Chondrocyte (in vitro differentiated cells): ENCODE data around the gene GGACT. TPM values are rescaled to one million over a fixed set of nuclear protein-coding genes. Genes with fewer than 3 reads are reported as not detected.
A peak's percentile ranks its signal among the peaks of the same experiment; 100 is the strongest.

Experiments used
- DNase-seq: peaks from one replicate; pipeline ENCODE4 v3.0.0; 2021; ENCODE audit warnings: mixed read lengths, low spot score
- H3K27ac Mint-ChIP-seq: one replicate; pipeline ENCODE4 v1.8.0; 2021; ENCODE audit warnings: mild to moderate bottlenecking, moderate library complexity, mixed read lengths; ENCODE audit not compliant: unreplicated experiment
- H3K27me3 Mint-ChIP-seq: 2 replicates; pipeline ENCODE4 v1.8.0; 2021; ENCODE audit warnings: low read depth, mixed read lengths
- H3K36me3 Mint-ChIP-seq: 2 replicates; pipeline ENCODE4 v1.8.0; 2021; ENCODE audit warnings: low read depth, mixed read lengths
- H3K4me1 Mint-ChIP-seq: 2 replicates; pipeline ENCODE4 v1.8.0; 2021; ENCODE audit warnings: low read depth, mild to moderate bottlenecking, mixed read lengths
- H3K4me3 Mint-ChIP-seq: one replicate; pipeline ENCODE4 v1.8.0; 2021; ENCODE audit warnings: mild to moderate bottlenecking, moderate library complexity, mixed read lengths; ENCODE audit not compliant: unreplicated experiment
- H3K9me3 Mint-ChIP-seq: 2 replicates; pipeline ENCODE4 v1.8.0; 2021; ENCODE audit warnings: low read depth, mixed read lengths
- CTCF ChIP-seq: fragments of 200-600 bp; sonication (generic); IDR thresholded peaks from 2 replicates; pipeline ENCODE4 v1.5.0; 2021; ENCODE audit warnings: antibody characterized with exemption, mild to moderate bottlenecking, moderate library complexity
- total RNA-seq: library from RNA; stranded (reverse); gene quantifications from 3 replicates; pipeline ENCODE4 v1.2.1, GENCODE V29; 2021

Gene GGACT
- total RNA-seq, 1 donor from 2014 or later: 11.3 TPM

GRCh38 chr13:100518394-100519062, 70.1 kb downstream of the GGACT start:
- no peak overlapping the region for H3K27ac Mint-ChIP-seq
- H3K36me3 Mint-ChIP-seq: no peaks in the 10 kb centered on the region
- peaks cover 24% of the 10 kb centered on the region for H3K4me1 Mint-ChIP-seq
- DNase-seq: no peak
- no peak overlapping the region for H3K4me3 Mint-ChIP-seq
- TF ChIP-seq CTCF: no peak
- H3K9me3 Mint-ChIP-seq: no peaks in the 10 kb centered on the region
- no peaks in the 10 kb centered on the region for H3K27me3 Mint-ChIP-seq

- no peaks in the 10 kb centered on the region for H3K27me3 Mint-ChIP-seq
- H3K4me3 Mint-ChIP-seq: no peak overlapping the region
- no peak overlapping the region for H3K27ac Mint-ChIP-seq
- DNase-seq: no peak
- TF ChIP-seq CTCF: no peak
- no peaks in the 10 kb centered on the region for H3K9me3 Mint-ChIP-seq
- peaks cover 32% of the 10 kb centered on the region for H3K4me1 Mint-ChIP-seq
- H3K36me3 Mint-ChIP-seq: no peaks in the 10 kb centered on the region
Observed at GRCh38 chr13:100517728-100518127, 70.9 kb downstream of the GGACT start.

- no peak for TF ChIP-seq CTCF
- DNase-seq: no peak
- H3K4me1 Mint-ChIP-seq: peaks cover 38% of the 10 kb centered on the region
- H3K36me3 Mint-ChIP-seq: no peaks in the 10 kb centered on the region
- no peak overlapping the region for H3K27ac Mint-ChIP-seq
- no peaks in the 10 kb centered on the region for H3K27me3 Mint-ChIP-seq
- H3K4me3 Mint-ChIP-seq: no peak overlapping the region
- no peaks in the 10 kb centered on the region for H3K9me3 Mint-ChIP-seq
Observed at GRCh38 chr13:100517135-100517534, 71.5 kb downstream of the GGACT start.

- peaks cover 32% of the 10 kb centered on the region for H3K4me1 Mint-ChIP-seq
- DNase-seq: no peak
- H3K4me3 Mint-ChIP-seq: no peak overlapping the region
Observed at GRCh38 chr13:100515410-100515800, 73.2 kb downstream of the GGACT start.

GRCh38 chr13:100514788-100515409, 73.7 kb downstream of the GGACT start:
- DNase-seq: no peak
- Mint-ChIP-seq H3K9me3 (no peaks in the 10 kb centered on the region), H3K27ac (no peak overlapping the region), H3K4me1 (peaks cover 32% of the 10 kb centered on the region), H3K4me3 (no peak overlapping the region), H3K36me3 (no peaks in the 10 kb centered on the region), H3K27me3 (no peaks in the 10 kb centered on the region)
- TF ChIP-seq CTCF: peak; percentile 99

More at GRCh38 chr13:100515410-100515800, 73.2 kb downstream of the GGACT start:
- H3K36me3 Mint-ChIP-seq: no peaks in the 10 kb centered on the region
- no peaks in the 10 kb centered on the region for H3K9me3 Mint-ChIP-seq
- H3K27ac Mint-ChIP-seq: no peak overlapping the region
- TF ChIP-seq CTCF: no peak
- no peaks in the 10 kb centered on the region for H3K27me3 Mint-ChIP-seq
